Transverse colon (tissue), 4 donors: ENCODE results near the gene ARL1.

Experiments
- CTCF ChIP-seq, 5 experiments: fragments of 200-600 bp in 3 of 5; fragments of 450-650 bp in 2 of 5; sonication (generic) in 3 of 5; IDR thresholded peaks; 1 replicate in 2 of 5; 2 replicates in 3 of 5; pipeline ENCODE4 v1.5.1; 2016 to 2017; ENCODE audit warnings: antibody characterized with exemption in 5 of 5, inconsistent platforms in 3 of 5, mild to moderate bottlenecking in 2 of 5, moderate library complexity in 1 of 5
- POLR2A ChIP-seq: fragments of 450-650 bp; IDR thresholded peaks from one replicate; pipeline ENCODE4 v1.6.1; 2016; ENCODE audit warnings: antibody characterized with exemption, mild to moderate bottlenecking, moderate library complexity
- POLR2AphosphoS5 ChIP-seq, 3 donors: sonication (generic); formaldehyde crosslinking; IDR thresholded peaks; one replicate each; pipeline ENCODE4 v1.6.1; 2016; ENCODE audit warnings: antibody characterized with exemption in 3 of 3

- TF ChIP-seq POLR2A (no peak), CTCF (IDR thresholded peaks at IDR 0.05) (no peak), POLR2AphosphoS5 (IDR thresholded peaks at IDR 0.05) (no peak)
These were observed 17.0 kb upstream of the ARL1 start for GRCh38 chr12:101424620-101425019.
